A204.1 (cell line): ENCODE data around the gene MTA3.

Source experiments
- FAIRE-seq: peaks from 2 replicates; lab custom pipeline; 2012; peaks lifted over from hg19 to GRCh38; lab: Jason Lieb, UNC

Gene MTA3

GRCh38 chr2:42762823-42763804 is 194.7 kb downstream of the MTA3 start:
- FAIRE-seq = no peak

GRCh38 chr2:42764096-42764495 is 195.7 kb downstream of the MTA3 start, which contains the start of gene OXER1:
TSS of gene OXER1 (minus strand) at chr2:42764135. CDS start at chr2:42764062, 73 bp downstream.
- FAIRE-seq = no peak

GRCh38 chr2:42764901-42765300 is 196.5 kb downstream of the MTA3 start:
- FAIRE-seq = no peak

- no peak for FAIRE-seq
Measured at GRCh38 chr2:42765686-42766085, 197.3 kb downstream of the MTA3 start.

- no peak for FAIRE-seq
Measured at GRCh38 chr2:42767080-42767898, 198.9 kb downstream of the MTA3 start.

GRCh38 chr2:42767899-42768705 is 199.7 kb downstream of the MTA3 start:
- FAIRE-seq = no peak

GRCh38 chr2:42768706-42769256 is 200.3 kb downstream of the MTA3 start:
- no peak for FAIRE-seq

GRCh38 chr2:42769583-42770287 is 201.3 kb downstream of the MTA3 start:
- no peak for FAIRE-seq

- FAIRE-seq = no peak
Measured at GRCh38 chr2:42770288-42771131, 202.1 kb downstream of the MTA3 start.

GRCh38 chr2:42771546-42772153 is 203.2 kb downstream of the MTA3 start:
- no peak for FAIRE-seq

- FAIRE-seq = no peak
Measured at GRCh38 chr2:42775186-42775585, 206.8 kb downstream of the MTA3 start.

GRCh38 chr2:42775810-42776209 is 207.4 kb downstream of the MTA3 start:
- FAIRE-seq = no peak

GRCh38 chr2:42777883-42778805 is 209.7 kb downstream of the MTA3 start:
- FAIRE-seq = no peak

- no peak for FAIRE-seq
Measured at GRCh38 chr2:42781181-42781580, 212.7 kb downstream of the MTA3 start.

- FAIRE-seq = no peak
Measured at GRCh38 chr2:42783511-42783910, 215.1 kb downstream of the MTA3 start.

- no peak for FAIRE-seq
Measured at GRCh38 chr2:42784204-42784880, 215.9 kb downstream of the MTA3 start.

GRCh38 chr2:42786561-42787345 is 218.3 kb downstream of the MTA3 start:
- no peak for FAIRE-seq
